ENCODE results near the gene ATF2. TPM values are rescaled to one million over a fixed set of nuclear protein-coding genes. Genes with fewer than 3 reads are reported as not detected.

ATF2 gene
- total and polyA plus RNA-seq, 2 donors (not counting 3 experiments of a cell fraction or from before 2014, with no cell fraction given) = 36.3 to 57.1 TPM

GRCh38 chr2:175175896-175176295 lies 7.9 kb upstream of the ATF2 start:
- FAIRE-seq (no peak), DNase-seq (ENCODE audit: low read depth, low spot score) (no peak)
- intact Hi-C loops (cut with micrococcal nuclease) = no loop called here
- dilution Hi-C loops (cut with MboI; ENCODE audit: extremely low pct_ligation_motif_present, low sequenced_read_pairs) = no loop called here
- peaks cover 5 to 18% of the 10 kb centered on the region in 2 experiments for H3K36me3 ChIP-seq (ENCODE audit: control insufficient read depth in 2 of 2, extremely low read depth in 1 of 2, insufficient read depth in 2 of 2, low read length in 2 of 2)
- H3K27ac ChIP-seq (ENCODE audit: insufficient read depth, low read depth, low read length) = no peak overlapping the region
- peaks cover 4% of the 10 kb centered on the region for H3K9me1 ChIP-seq (replicated peaks; ENCODE audit: control insufficient read depth, extremely low read depth, insufficient read depth, low read length)
- no peak overlapping the region for H3K4me2 ChIP-seq (ENCODE audit: insufficient read depth, low read length)
- no peak overlapping the region for H3K4me3 ChIP-seq (replicated peaks in 1 of 3; ENCODE audit: insufficient read depth in 1 of 3, low read depth in 1 of 3, low read length in 3 of 3)
- H3K79me2 ChIP-seq (ENCODE audit: control insufficient read depth, insufficient read depth, low read length) = peaks cover 20% of the 10 kb centered on the region
- H4K20me1 ChIP-seq (replicated peaks; ENCODE audit: control insufficient read depth, extremely low read depth, insufficient read depth, low read length) = no peaks in the 10 kb centered on the region
- no peaks in the 10 kb centered on the region for H3K27me3 ChIP-seq (ENCODE audit: control insufficient read depth in 2 of 2, insufficient read depth in 2 of 2, low read length in 2 of 2)
- no peak for TF ChIP-seq POLR2AphosphoS5 (IDR thresholded peaks at IDR 0.05; ENCODE audit: insufficient read depth, low read depth, low read length)
- no peak for TF ChIP-seq CTCF (IDR thresholded peaks at IDR 0.05; ENCODE audit: extremely low read depth in 1 of 2, insufficient read depth in 1 of 2, low read depth in 1 of 2, low read length in 2 of 2)
- TF ChIP-seq POLR2A (IDR thresholded peaks at IDR 0.05; ENCODE audit: low read depth, low read length) = no peak
- no peak for TF ChIP-seq MYC (IDR thresholded peaks at IDR 0.05; ENCODE audit: low read depth, low read length)
- TF ChIP-seq JUN (IDR thresholded peaks at IDR 0.05; ENCODE audit: borderline replicate concordance, insufficient read depth, insufficient read length, low read depth) = no peak
- TF ChIP-seq, protein P1, sequence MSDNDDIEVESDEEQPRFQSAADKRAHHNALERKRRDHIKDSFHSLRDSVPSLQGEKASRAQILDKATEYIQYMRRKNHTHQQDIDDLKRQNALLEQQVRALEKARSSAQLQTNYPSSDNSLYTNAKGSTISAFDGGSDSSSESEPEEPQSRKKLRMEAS (IDR thresholded peaks at IDR 0.05; ENCODE audit: insufficient read depth, insufficient read length) = no peak
- no peak for TF ChIP-seq GATA2 (IDR thresholded peaks at IDR 0.05; ENCODE audit: insufficient read depth, insufficient read length, low read depth, low read length)
- no peak for TF ChIP-seq EZH2 (IDR thresholded peaks at IDR 0.05; ENCODE audit: borderline replicate concordance, low read depth, low read length, severe bottlenecking)
- TF ChIP-seq FOS (IDR thresholded peaks at IDR 0.05; ENCODE audit: borderline replicate concordance, insufficient read depth, low read length) = no peak
- no peak overlapping the region for H3K9ac ChIP-seq (replicated peaks; ENCODE audit: extremely low read depth, insufficient read depth, low read length)
- H3K4me1 ChIP-seq (ENCODE audit: control insufficient read depth, extremely low read depth, insufficient read depth, low read length) = no peaks in the 10 kb centered on the region
- no peak overlapping the region for H2AFZ ChIP-seq (ENCODE audit: low read depth, low read length)
- ChIA-PET POLR2A (no interaction called here), CTCF (interaction anchor here (1.1 kb wide), 1 partner anchor 39 kb away, joined by 3 read pairs; no protein-coding TSS in a partner anchor)
- no TSS peak for BruUV-seq (replicated peaks)
- no peaks in the 10 kb centered on the region for H3K9me3 ChIP-seq (replicated peaks; ENCODE audit: control insufficient read depth, insufficient read depth, low read length)

All from endothelial cell of umbilical vein (primary cell).